NCI-H510A (cell line): ENCODE measurements around the gene SEPTIN7.

Experiments
- DNase-seq: peaks from one replicate; lab custom pipeline; 2025; lab: John Stamatoyannopoulos, UW

Gene SEPTIN7

GRCh38 chr7:35839860-35840854, 39.3 kb downstream of the SEPTIN7 start:
- no peak for DNase-seq

GRCh38 chr7:35846816-35847412, 46.1 kb downstream of the SEPTIN7 start:
- no peak for DNase-seq

GRCh38 chr7:35848725-35849124, 47.9 kb downstream of the SEPTIN7 start:
- no peak for DNase-seq

- DNase-seq, result no peak
These were observed 48.4 kb downstream of the SEPTIN7 start for GRCh38 chr7:35849158-35849831.

GRCh38 chr7:35849954-35850353, 49.1 kb downstream of the SEPTIN7 start:
- DNase-seq, result no peak
